Epithelial cell of proximal tubule (primary cell): ENCODE data around the gene TMIE. TPM values are rescaled to one million over a fixed set of nuclear protein-coding genes. Genes with fewer than 3 reads are reported as not detected.

Experiments used
- DNase-seq: peaks from one replicate; pipeline ENCODE4 v3.0.0-alpha.2; 2011; ENCODE audit warnings: low read depth
- H3K4me3 ChIP-seq: 2 replicates; pipeline ENCODE4 v1.5.1; 2011; ENCODE audit warnings: low read depth, mild to moderate bottlenecking, low read length
- total RNA-seq: library from RNA; depleted of rRNA; stranded (reverse); fragments of >200 nt; gene quantifications from 2 replicates; pipeline ENCODE4 v1.2.3, GENCODE V29; 2015
- TF ChIP-seq, protein P1 (sequence below): conservative IDR thresholded peaks from 2 replicates; pipeline ENCODE4 v1.5.1; 2012; ENCODE audit warnings: low read depth, mild to moderate bottlenecking, low read length

TMIE gene
- total RNA-seq, 1 donor from 2014 or later: not detected

DNA sequence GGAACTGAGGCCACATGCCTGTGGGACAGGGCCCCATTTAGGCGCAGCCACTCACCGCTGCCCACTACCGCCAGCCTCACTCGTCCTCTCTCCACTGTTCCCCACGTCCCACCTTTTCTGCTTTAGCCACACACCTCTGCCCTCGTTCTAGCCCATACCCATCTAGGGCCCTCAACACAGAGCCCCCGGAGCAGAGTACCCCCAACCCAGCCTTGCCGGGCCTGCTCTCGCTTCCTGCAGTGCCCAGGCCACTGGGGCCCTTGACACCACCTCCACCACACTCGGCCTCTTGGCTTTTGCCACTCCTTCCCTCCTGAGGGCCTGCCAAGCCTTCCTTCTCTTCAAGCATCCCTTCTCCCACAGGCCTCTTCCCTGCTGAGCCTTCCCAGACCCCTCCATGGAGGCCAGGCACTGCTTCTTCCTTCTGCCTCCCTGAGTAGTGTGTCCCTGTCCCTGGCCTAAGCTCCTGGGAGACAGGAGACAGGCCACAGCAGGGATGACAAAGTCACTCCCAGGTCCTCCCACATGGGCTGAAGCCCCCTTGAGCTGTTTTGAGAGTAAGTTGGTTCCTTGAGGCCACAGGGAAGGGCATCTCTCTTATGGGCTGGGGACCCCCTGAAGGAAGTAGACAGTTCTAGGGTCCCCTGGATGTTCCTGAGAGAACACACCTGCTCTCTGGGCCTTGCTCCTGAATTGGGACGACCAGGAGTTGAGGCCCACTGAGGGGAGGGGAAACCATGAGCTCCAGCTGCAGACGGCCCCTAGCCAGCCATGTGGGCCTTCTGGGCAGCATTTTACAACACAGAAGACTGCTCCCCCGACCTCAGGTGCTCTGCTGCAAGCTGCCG, 12.1 kb downstream of the TMIE start:
- H3K4me3 ChIP-seq: no peak overlapping the region
- no peak for DNase-seq
- TF ChIP-seq, protein P1, sequence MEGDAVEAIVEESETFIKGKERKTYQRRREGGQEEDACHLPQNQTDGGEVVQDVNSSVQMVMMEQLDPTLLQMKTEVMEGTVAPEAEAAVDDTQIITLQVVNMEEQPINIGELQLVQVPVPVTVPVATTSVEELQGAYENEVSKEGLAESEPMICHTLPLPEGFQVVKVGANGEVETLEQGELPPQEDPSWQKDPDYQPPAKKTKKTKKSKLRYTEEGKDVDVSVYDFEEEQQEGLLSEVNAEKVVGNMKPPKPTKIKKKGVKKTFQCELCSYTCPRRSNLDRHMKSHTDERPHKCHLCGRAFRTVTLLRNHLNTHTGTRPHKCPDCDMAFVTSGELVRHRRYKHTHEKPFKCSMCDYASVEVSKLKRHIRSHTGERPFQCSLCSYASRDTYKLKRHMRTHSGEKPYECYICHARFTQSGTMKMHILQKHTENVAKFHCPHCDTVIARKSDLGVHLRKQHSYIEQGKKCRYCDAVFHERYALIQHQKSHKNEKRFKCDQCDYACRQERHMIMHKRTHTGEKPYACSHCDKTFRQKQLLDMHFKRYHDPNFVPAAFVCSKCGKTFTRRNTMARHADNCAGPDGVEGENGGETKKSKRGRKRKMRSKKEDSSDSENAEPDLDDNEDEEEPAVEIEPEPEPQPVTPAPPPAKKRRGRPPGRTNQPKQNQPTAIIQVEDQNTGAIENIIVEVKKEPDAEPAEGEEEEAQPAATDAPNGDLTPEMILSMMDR: no peak

DNA sequence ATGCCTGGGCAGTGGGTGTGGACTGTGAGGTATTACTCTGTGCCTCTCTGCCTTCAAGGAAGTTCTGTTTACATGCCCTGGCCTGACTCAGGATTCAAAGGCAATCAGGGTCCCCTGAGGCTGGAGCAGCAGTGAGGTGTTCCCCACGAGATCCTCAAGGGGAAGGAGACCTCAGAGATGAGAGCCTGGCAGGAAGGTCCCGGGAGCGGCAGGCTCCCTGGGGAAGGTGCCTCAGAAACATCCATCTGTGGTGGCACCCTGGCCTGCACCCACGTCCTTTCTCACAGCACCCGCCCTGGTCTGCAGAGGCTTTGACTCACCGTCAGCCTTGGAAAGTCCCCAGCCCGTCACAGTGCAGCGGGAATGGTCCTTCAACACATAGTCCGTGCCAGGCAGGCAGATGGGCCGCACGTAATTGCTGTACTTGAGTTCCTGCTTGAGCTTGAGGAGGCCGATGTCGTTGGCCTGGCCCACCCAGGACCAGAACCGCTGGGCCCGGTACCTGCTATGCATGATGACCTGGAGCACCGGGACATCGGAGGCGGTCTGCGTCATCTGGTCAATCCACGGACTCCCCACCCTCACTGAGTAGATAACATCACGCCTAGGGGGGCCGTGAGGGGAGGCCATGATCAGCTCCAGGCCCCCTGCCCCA, 12.8 kb downstream of the TMIE start:
- no peak overlapping the region for H3K4me3 ChIP-seq
- TF ChIP-seq, protein P1: no peak
- no peak for DNase-seq

DNA sequence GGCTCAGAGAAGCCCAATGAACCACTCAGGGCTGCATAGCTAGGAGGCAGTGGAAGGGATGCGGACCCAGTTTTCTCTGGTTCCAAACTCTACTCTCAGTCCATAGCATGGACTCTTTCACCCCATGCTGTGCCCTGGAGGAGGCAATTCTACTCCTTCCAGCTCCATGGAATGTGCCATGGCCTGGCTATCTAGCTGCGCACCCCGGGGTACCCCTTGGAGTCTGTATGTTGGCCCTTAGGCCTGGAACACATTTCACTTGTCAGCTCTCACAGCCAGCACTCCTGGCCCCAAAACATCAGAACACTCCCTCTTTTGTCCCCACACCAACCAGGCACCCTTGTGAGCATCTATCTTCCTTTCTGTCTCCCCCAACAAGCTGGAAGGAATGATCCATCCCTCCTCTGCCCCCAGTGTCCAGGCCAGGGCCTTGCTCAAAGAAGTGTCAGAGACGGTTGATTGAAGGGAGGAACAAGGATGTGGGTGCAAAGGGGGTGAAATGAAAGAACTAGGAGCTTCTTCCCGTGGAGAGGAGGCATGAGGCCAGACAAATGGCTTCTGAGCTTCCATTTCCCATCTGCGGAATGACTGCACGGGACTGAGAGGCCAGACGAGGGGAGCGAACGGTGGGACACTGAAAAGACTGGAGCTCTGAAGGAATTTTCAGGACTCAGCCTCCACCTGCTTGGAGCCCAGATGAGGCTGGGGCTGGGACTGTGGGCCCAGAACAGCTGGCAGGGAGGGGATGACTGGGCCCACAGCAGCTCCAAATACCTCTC, 13.7 kb downstream of the TMIE start:
- TF ChIP-seq, protein P1: no peak
- H3K4me3 ChIP-seq: no peak overlapping the region
- no peak for DNase-seq

DNA sequence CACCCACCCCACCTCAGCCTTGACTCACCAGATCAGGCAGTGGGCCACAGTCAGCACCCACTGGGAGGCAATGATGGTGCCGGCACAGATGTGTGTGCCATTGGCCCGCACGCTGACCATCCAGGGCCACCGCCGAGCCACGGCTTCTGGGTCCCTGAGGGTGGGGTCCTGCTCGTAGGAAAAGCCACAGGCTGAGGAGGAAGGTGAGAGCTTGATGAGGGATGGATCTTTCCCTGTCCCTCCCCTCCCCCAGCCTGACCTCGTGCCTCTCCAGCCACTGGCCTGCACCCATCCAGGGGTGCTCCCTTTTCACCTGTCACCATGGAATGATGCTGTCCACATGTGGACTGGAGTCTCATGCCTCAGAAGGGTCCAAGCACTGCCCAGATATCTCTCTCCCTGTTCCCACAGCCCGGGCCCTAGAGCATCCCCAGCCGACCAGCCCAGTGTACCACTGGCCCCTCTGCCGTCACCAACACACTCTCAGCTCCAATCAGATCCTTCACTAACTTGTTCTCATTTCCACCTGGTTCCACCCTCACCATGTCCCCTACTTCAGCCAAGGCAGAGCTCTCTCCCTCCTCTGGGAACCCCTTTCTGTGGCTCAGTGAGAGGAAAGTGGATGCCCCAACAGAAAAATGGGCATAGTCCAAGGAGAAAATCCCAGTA, 14.4 kb downstream of the TMIE start:
- no peak for DNase-seq
- no peak overlapping the region for H3K4me3 ChIP-seq
- TF ChIP-seq, protein P1: no peak

DNA sequence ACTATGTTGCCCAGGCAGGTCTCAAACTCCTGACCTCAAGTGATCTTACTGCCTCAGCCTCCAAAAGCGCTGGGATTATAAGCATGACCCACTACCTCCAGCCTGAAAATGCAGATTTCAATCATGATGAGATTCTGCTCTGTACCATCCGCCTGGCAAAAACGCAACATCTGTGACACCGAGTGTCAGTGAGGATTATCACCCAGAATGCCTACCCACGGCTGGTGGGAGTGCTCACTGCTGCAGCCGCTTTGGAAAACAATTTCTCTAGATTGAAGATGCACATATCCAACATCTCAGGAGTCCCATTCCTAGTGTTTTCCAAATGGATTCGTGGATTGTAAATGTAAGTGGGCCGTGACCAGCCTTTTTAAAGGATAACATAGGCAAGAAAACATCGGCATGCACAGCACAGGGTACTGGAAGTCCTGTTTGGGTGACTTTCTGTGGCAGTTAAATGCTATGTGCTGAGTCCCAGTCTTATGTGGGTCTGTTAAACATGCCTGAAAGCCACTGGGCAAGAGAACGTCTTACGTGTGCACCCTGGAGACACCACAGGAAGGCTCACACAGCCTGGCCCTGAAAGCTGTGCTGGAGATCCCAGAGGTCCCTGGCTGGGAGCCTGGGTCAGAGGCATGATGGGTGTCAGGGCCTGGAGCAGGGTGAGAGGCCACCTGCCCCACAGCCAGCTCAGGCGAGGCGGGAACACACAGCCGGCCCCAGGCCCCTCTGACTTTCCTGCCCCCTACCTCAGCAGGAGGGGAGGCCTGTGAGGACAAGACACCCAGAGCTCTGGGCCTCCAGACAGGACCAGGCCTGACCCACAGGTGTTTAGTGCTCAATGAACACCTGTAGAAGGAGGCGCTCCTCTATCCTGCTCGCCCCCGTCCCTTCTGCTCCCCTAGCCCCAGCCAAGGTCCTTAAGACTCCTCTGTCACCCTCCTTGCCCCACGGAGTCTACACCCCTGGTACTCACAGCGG, 15.6 kb downstream of the TMIE start:
- TF ChIP-seq, protein P1: no peak
- DNase-seq: no peak
- no peak overlapping the region for H3K4me3 ChIP-seq
